ENCODE results near the gene HEXIM1. TPM values are rescaled to one million over a fixed set of nuclear protein-coding genes. Genes with fewer than 3 reads are reported as not detected.

The HEXIM1 gene
- total and polyA plus RNA-seq, 9 donors = 8.6 to 28.0 (median 23.7) TPM

- peaks cover 15% of the 10 kb centered on the region for H3K4me1 ChIP-seq (ENCODE audit: control insufficient read depth, insufficient read depth, low read length)
- no peaks in the 10 kb centered on the region for H3K27me3 ChIP-seq (ENCODE audit: control insufficient read depth, insufficient read depth, low read length)
These were observed 35.5 kb upstream of the HEXIM1 start for GRCh38 chr17:45112559-45113423.

GRCh38 chr17:45113424-45113754 is 34.9 kb upstream of the HEXIM1 start:
- H3K36me3 ChIP-seq (ENCODE audit: control insufficient read depth, insufficient read depth, low read length) = peaks cover 31% of the 10 kb centered on the region
- H3K4me3 ChIP-seq (ENCODE audit: low read length) = no peak overlapping the region
- peaks cover 12% of the 10 kb centered on the region for H3K4me1 ChIP-seq (ENCODE audit: control insufficient read depth, insufficient read depth, low read length)
- no peak overlapping the region for H3K27ac ChIP-seq (ENCODE audit: low read length)
- no peaks in the 10 kb centered on the region for H3K9me3 ChIP-seq (replicated peaks; ENCODE audit: control insufficient read depth, low read depth, low read length)
- no peaks in the 10 kb centered on the region for H3K27me3 ChIP-seq (ENCODE audit: control insufficient read depth, insufficient read depth, low read length)
- no peak for DNase-seq
- 92% methylated on average over 8 of the region's 9 CpGs for WGBS (ENCODE audit: insufficient coverage)

More at GRCh38 chr17:45112559-45113423, 35.5 kb upstream of the HEXIM1 start:
- H3K27ac ChIP-seq (ENCODE audit: low read length) = no peak overlapping the region
- WGBS (ENCODE audit: insufficient coverage) = 94% methylated on average over 19 of the region's 23 CpGs
- no peak for DNase-seq
- peaks cover 31% of the 10 kb centered on the region for H3K36me3 ChIP-seq (ENCODE audit: control insufficient read depth, insufficient read depth, low read length)
- H3K9me3 ChIP-seq (replicated peaks; ENCODE audit: control insufficient read depth, low read depth, low read length) = no peaks in the 10 kb centered on the region
- H3K4me3 ChIP-seq (ENCODE audit: low read length) = no peak overlapping the region

GRCh38 chr17:45114117-45114932 is 34.0 kb upstream of the HEXIM1 start:
- Histone ChIP-seq H3K4me1 (ENCODE audit: control insufficient read depth, insufficient read depth, low read length) (peaks cover 12% of the 10 kb centered on the region), H3K27ac (ENCODE audit: low read length) (no peak overlapping the region), H3K27me3 (ENCODE audit: control insufficient read depth, insufficient read depth, low read length) (no peaks in the 10 kb centered on the region), H3K4me3 (ENCODE audit: low read length) (no peak overlapping the region), H3K36me3 (ENCODE audit: control insufficient read depth, insufficient read depth, low read length) (peaks cover 25% of the 10 kb centered on the region), H3K9me3 (replicated peaks; ENCODE audit: control insufficient read depth, low read depth, low read length) (no peaks in the 10 kb centered on the region)
- DNase-seq = no peak
- WGBS (ENCODE audit: insufficient coverage) = 65% methylated on average over 13 of the region's 19 CpGs

- H3K9me3 ChIP-seq (replicated peaks; ENCODE audit: control insufficient read depth, low read depth, low read length) = no peaks in the 10 kb centered on the region
- no peaks in the 10 kb centered on the region for H3K27me3 ChIP-seq (ENCODE audit: control insufficient read depth, insufficient read depth, low read length)
- WGBS (ENCODE audit: insufficient coverage) = 74% methylated on average over 23 of the region's 26 CpGs
- peaks cover 23% of the 10 kb centered on the region for H3K36me3 ChIP-seq (ENCODE audit: control insufficient read depth, insufficient read depth, low read length)
- H3K27ac ChIP-seq (ENCODE audit: low read length) = no peak overlapping the region
- H3K4me1 ChIP-seq (ENCODE audit: control insufficient read depth, insufficient read depth, low read length) = peaks cover 17% of the 10 kb centered on the region
- no peak for DNase-seq
- H3K4me3 ChIP-seq (ENCODE audit: low read length) = no peak overlapping the region
These were observed 33.2 kb upstream of the HEXIM1 start for GRCh38 chr17:45115015-45115625.

GRCh38 chr17:45115871-45116270 is 32.4 kb upstream of the HEXIM1 start:
- H3K4me3 ChIP-seq (ENCODE audit: low read length) = no peak overlapping the region
- no peak for DNase-seq
- peaks cover 23% of the 10 kb centered on the region for H3K36me3 ChIP-seq (ENCODE audit: control insufficient read depth, insufficient read depth, low read length)
- H3K9me3 ChIP-seq (replicated peaks; ENCODE audit: control insufficient read depth, low read depth, low read length) = no peaks in the 10 kb centered on the region
- H3K27ac ChIP-seq (ENCODE audit: low read length) = no peak overlapping the region
- H3K4me1 ChIP-seq (ENCODE audit: control insufficient read depth, insufficient read depth, low read length) = peaks cover 19% of the 10 kb centered on the region
- peaks cover 2% of the 10 kb centered on the region for H3K27me3 ChIP-seq (ENCODE audit: control insufficient read depth, insufficient read depth, low read length)
- 38% methylated on average over 7 of the region's 11 CpGs for WGBS (ENCODE audit: insufficient coverage)

GRCh38 chr17:45116434-45117016 is 31.8 kb upstream of the HEXIM1 start:
- DNase-seq = no peak
- peaks cover 2% of the 10 kb centered on the region for H3K27me3 ChIP-seq (ENCODE audit: control insufficient read depth, insufficient read depth, low read length)
- 100% methylated on average over 4 of the region's 10 CpGs for WGBS (ENCODE audit: insufficient coverage)
- H3K36me3 ChIP-seq (ENCODE audit: control insufficient read depth, insufficient read depth, low read length) = peaks cover 23% of the 10 kb centered on the region
- no peak overlapping the region for H3K4me3 ChIP-seq (ENCODE audit: low read length)
- no peak overlapping the region for H3K27ac ChIP-seq (ENCODE audit: low read length)
- H3K4me1 ChIP-seq (ENCODE audit: control insufficient read depth, insufficient read depth, low read length) = peaks cover 13% of the 10 kb centered on the region
- H3K9me3 ChIP-seq (replicated peaks; ENCODE audit: control insufficient read depth, low read depth, low read length) = no peaks in the 10 kb centered on the region

- H3K27me3 ChIP-seq (ENCODE audit: control insufficient read depth, insufficient read depth, low read length) = peaks cover 6% of the 10 kb centered on the region
- no peak overlapping the region for H3K27ac ChIP-seq (ENCODE audit: low read length)
- DNase-seq = no peak
- peaks cover 11% of the 10 kb centered on the region for H3K4me1 ChIP-seq (ENCODE audit: control insufficient read depth, insufficient read depth, low read length)
- WGBS (ENCODE audit: insufficient coverage) = 80% methylated on average over 2 of the region's 4 CpGs
- no peak overlapping the region for H3K4me3 ChIP-seq (ENCODE audit: low read length)
- H3K36me3 ChIP-seq (ENCODE audit: control insufficient read depth, insufficient read depth, low read length) = peaks cover 23% of the 10 kb centered on the region
- no peaks in the 10 kb centered on the region for H3K9me3 ChIP-seq (replicated peaks; ENCODE audit: control insufficient read depth, low read depth, low read length)
These were observed 30.9 kb upstream of the HEXIM1 start for GRCh38 chr17:45117334-45117733.

GRCh38 chr17:45117848-45118646 is 30.2 kb upstream of the HEXIM1 start:
- WGBS (ENCODE audit: insufficient coverage) = 94% methylated on average over 7 of the region's 20 CpGs
- H3K4me1 ChIP-seq (ENCODE audit: control insufficient read depth, insufficient read depth, low read length) = peaks cover 11% of the 10 kb centered on the region
- H3K9me3 ChIP-seq (replicated peaks; ENCODE audit: control insufficient read depth, low read depth, low read length) = no peaks in the 10 kb centered on the region
- peaks cover 6% of the 10 kb centered on the region for H3K27me3 ChIP-seq (ENCODE audit: control insufficient read depth, insufficient read depth, low read length)
- H3K36me3 ChIP-seq (ENCODE audit: control insufficient read depth, insufficient read depth, low read length) = peaks cover 18% of the 10 kb centered on the region
- DNase-seq = no peak
- no peak overlapping the region for H3K27ac ChIP-seq (ENCODE audit: low read length)
- no peak overlapping the region for H3K4me3 ChIP-seq (ENCODE audit: low read length)

- Histone ChIP-seq H3K4me1 (ENCODE audit: control insufficient read depth, insufficient read depth, low read length) (peaks cover 11% of the 10 kb centered on the region), H3K27me3 (ENCODE audit: control insufficient read depth, insufficient read depth, low read length) (peaks cover 6% of the 10 kb centered on the region), H3K36me3 (ENCODE audit: control insufficient read depth, insufficient read depth, low read length) (peaks cover 13% of the 10 kb centered on the region), H3K27ac (ENCODE audit: low read length) (no peak overlapping the region), H3K9me3 (replicated peaks; ENCODE audit: control insufficient read depth, low read depth, low read length) (no peaks in the 10 kb centered on the region), H3K4me3 (ENCODE audit: low read length) (no peak overlapping the region)
- WGBS (ENCODE audit: insufficient coverage) = 90% methylated on average over 21 of the region's 23 CpGs
- no peak for DNase-seq
These were observed 29.6 kb upstream of the HEXIM1 start for GRCh38 chr17:45118691-45119090.
